ENCODE data around the gene WDFY4.

DNA sequence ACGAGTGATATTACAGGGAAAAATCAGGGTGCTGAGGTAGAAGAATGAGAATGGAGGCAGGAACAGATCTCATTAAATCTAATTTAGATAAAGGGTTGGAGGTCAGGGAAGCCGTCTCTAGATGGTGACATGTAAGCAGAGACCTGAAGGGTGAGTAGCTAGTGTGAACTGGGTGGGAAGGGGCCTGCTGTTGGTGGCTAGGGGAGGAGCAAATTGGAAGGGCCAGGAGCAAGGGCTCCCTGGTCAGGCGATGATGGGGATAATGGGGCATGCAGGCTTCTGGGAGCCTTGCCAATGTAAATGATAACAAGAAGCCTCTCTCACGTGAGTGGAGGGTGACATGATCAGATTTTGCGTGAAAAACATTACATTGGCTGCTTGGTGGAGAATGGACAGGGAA, 76.3 kb downstream of the WDFY4 start:
- no peak for TF ChIP-seq POLR2AphosphoS5 (IDR thresholded peaks at IDR 0.05; ENCODE audit: insufficient read depth in 1 of 2, low read depth in 1 of 2)
- TF ChIP-seq POLR2A (IDR thresholded peaks at IDR 0.05): no peak
- TF ChIP-seq, protein P1, sequence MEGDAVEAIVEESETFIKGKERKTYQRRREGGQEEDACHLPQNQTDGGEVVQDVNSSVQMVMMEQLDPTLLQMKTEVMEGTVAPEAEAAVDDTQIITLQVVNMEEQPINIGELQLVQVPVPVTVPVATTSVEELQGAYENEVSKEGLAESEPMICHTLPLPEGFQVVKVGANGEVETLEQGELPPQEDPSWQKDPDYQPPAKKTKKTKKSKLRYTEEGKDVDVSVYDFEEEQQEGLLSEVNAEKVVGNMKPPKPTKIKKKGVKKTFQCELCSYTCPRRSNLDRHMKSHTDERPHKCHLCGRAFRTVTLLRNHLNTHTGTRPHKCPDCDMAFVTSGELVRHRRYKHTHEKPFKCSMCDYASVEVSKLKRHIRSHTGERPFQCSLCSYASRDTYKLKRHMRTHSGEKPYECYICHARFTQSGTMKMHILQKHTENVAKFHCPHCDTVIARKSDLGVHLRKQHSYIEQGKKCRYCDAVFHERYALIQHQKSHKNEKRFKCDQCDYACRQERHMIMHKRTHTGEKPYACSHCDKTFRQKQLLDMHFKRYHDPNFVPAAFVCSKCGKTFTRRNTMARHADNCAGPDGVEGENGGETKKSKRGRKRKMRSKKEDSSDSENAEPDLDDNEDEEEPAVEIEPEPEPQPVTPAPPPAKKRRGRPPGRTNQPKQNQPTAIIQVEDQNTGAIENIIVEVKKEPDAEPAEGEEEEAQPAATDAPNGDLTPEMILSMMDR (IDR thresholded peaks at IDR 0.05): no peak
